Astrocyte (in vitro differentiated cells and primary cell): ENCODE results near the gene SPOCK1. TPM values are rescaled to one million over a fixed set of nuclear protein-coding genes. Genes with fewer than 3 reads are reported as not detected.

Experiments
- DNase-seq: peaks from one replicate; pipeline ENCODE4 v3.0.0-alpha.2; 2010; ENCODE audit warnings: low read depth
- FAIRE-seq: peaks from 2 replicates; lab custom pipeline; 2011; peaks lifted over from hg19 to GRCh38; lab: Jason Lieb, UNC
- H2AFZ ChIP-seq: 2 replicates; pipeline ENCODE4 v1.6.0; 2012; ENCODE audit warnings: low read depth, low read length, inconsistent platforms
- H3K27ac ChIP-seq: 2 replicates; pipeline ENCODE4 v1.5.1; 2011; ENCODE audit warnings: low read depth, low read length, inconsistent platforms
- H3K27me3 ChIP-seq: 2 replicates; pipeline ENCODE4 v1.6.0; 2011; ENCODE audit warnings: low read length, inconsistent platforms; ENCODE audit not compliant: insufficient read depth
- H3K36me3 ChIP-seq: 2 replicates; pipeline ENCODE4 v1.5.1; 2011; ENCODE audit warnings: low read length, inconsistent platforms; ENCODE audit not compliant: insufficient read depth
- H3K4me1 ChIP-seq: 2 replicates; pipeline ENCODE4 v1.5.1; 2011; ENCODE audit warnings: low read length, inconsistent platforms; ENCODE audit not compliant: insufficient read depth
- H3K4me2 ChIP-seq: 2 replicates; pipeline ENCODE4 v1.6.0; 2012; ENCODE audit warnings: low read length, inconsistent platforms
- H3K4me3 ChIP-seq: 2 replicates; pipeline ENCODE4 v1.5.1; 2011; ENCODE audit warnings: low read depth, mild to moderate bottlenecking, low read length, inconsistent platforms; ENCODE audit not compliant: insufficient read depth
- H3K79me2 ChIP-seq: 2 replicates; pipeline ENCODE4 v1.6.0; 2012; ENCODE audit warnings: mild to moderate bottlenecking, low read length, inconsistent platforms; ENCODE audit not compliant: insufficient read depth
- H3K9ac ChIP-seq: 2 replicates; pipeline ENCODE4 v1.6.0; 2012; ENCODE audit warnings: mild to moderate bottlenecking, low read length, inconsistent platforms
- H3K9me3 ChIP-seq: 2 replicates; pipeline ENCODE4 v1.5.1; 2012; ENCODE audit warnings: low read depth, mild to moderate bottlenecking, low read length, inconsistent platforms; ENCODE audit not compliant: insufficient read depth
- H4K20me1 ChIP-seq: 2 replicates; pipeline ENCODE4 v1.6.0; 2012; ENCODE audit warnings: low read length, inconsistent platforms; ENCODE audit not compliant: insufficient read depth
- H3K27ac Mint-ChIP-seq: one replicate; pipeline ENCODE4 v1.8.0; 2021; ENCODE audit warnings: mild to moderate bottlenecking, mixed read lengths; ENCODE audit not compliant: unreplicated experiment
- H3K27me3 Mint-ChIP-seq: one replicate; pipeline ENCODE4 v1.8.0; 2021; ENCODE audit warnings: low read depth, mixed read lengths; ENCODE audit not compliant: unreplicated experiment
- H3K36me3 Mint-ChIP-seq: one replicate; pipeline ENCODE4 v1.8.0; 2021; ENCODE audit warnings: low read depth, mixed read lengths; ENCODE audit not compliant: unreplicated experiment
- H3K4me1 Mint-ChIP-seq: one replicate; pipeline ENCODE4 v1.8.0; 2021; ENCODE audit warnings: low read depth, mixed read lengths; ENCODE audit not compliant: unreplicated experiment
- H3K4me3 Mint-ChIP-seq: one replicate; pipeline ENCODE4 v1.8.0; 2021; ENCODE audit warnings: mild to moderate bottlenecking, moderate library complexity, mixed read lengths; ENCODE audit not compliant: unreplicated experiment
- H3K9me3 Mint-ChIP-seq: one replicate; pipeline ENCODE4 v1.8.0; 2021; ENCODE audit warnings: mild to moderate bottlenecking, mixed read lengths; ENCODE audit not compliant: unreplicated experiment
- CTCF ChIP-seq: IDR thresholded peaks from 2 replicates; pipeline ENCODE4 v1.5.1; 2011; ENCODE audit warnings: low read depth, mild to moderate bottlenecking, inconsistent platforms, low read length, moderate library complexity; ENCODE audit not compliant: insufficient read depth
- EZH2 ChIP-seq: IDR thresholded peaks from 2 replicates; pipeline ENCODE4 v1.6.1; 2012; ENCODE audit warnings: mild to moderate bottlenecking, low read length, inconsistent platforms; ENCODE audit not compliant: insufficient read depth
- total RNA-seq: library from RNA; stranded (reverse); gene quantifications from 2 replicates; pipeline ENCODE4 v1.2.1, GENCODE V29; 2021

SPOCK1 gene
- total RNA-seq, 1 donor from 2014 or later, result 53.5 TPM

- Histone ChIP-seq H3K9me3 (no peaks in the 10 kb centered on the region), H3K9ac (no peak overlapping the region), H3K4me1 (peaks cover 8% of the 10 kb centered on the region), H3K36me3 (no peaks in the 10 kb centered on the region), H2AFZ (no peak overlapping the region), H3K27ac (no peak overlapping the region), H3K4me2 (no peak overlapping the region), H3K27me3 (no peaks in the 10 kb centered on the region), H3K4me3 (no peak overlapping the region), H4K20me1 (peaks cover 39% of the 10 kb centered on the region), H3K79me2 (peaks cover 8% of the 10 kb centered on the region)
- Mint-ChIP-seq H3K27me3 (peaks cover 20% of the 10 kb centered on the region), H3K4me1 (peaks cover 16% of the 10 kb centered on the region), H3K27ac (no peak overlapping the region), H3K9me3 (no peaks in the 10 kb centered on the region), H3K4me3 (no peak overlapping the region), H3K36me3 (no peaks in the 10 kb centered on the region)
- DNase-seq (no peak), FAIRE-seq (no peak)
- no peak for TF ChIP-seq EZH2
- TF ChIP-seq CTCF, result no peak
Observed at GRCh38 chr5:137185193-137185592, 313.9 kb downstream of the SPOCK1 start.

DNA sequence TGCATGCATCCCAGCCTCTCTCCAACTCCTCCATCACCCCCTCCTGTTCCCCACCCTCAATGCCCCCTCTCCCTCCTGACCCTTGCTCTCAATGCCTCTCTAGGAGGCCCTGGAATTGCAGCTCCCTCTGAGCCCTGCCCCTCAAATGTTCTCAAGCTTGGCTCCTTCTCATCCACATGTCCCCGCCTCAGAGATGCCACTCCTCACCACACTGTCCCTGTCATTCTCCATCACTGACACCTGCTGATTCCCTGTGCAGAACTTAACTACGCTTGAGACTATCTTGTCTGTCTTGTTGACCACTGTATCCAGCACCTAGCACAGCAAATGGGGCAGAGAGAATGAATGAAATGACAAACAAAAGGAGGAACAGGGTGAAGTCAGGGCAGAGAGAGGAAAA, 314.4 kb downstream of the SPOCK1 start:
- Histone ChIP-seq H3K4me1 (peaks cover 8% of the 10 kb centered on the region), H3K27me3 (no peaks in the 10 kb centered on the region), H3K9me3 (no peaks in the 10 kb centered on the region), H3K4me3 (no peak overlapping the region), H3K4me2 (no peak overlapping the region), H4K20me1 (peaks cover 43% of the 10 kb centered on the region), H2AFZ (no peak overlapping the region), H3K9ac (no peak overlapping the region), H3K79me2 (peaks cover 8% of the 10 kb centered on the region), H3K27ac (no peak overlapping the region), H3K36me3 (no peaks in the 10 kb centered on the region)
- Mint-ChIP-seq H3K27ac (no peak overlapping the region), H3K27me3 (peaks cover 20% of the 10 kb centered on the region), H3K36me3 (no peaks in the 10 kb centered on the region), H3K9me3 (no peaks in the 10 kb centered on the region), H3K4me3 (no peak overlapping the region), H3K4me1 (peaks cover 16% of the 10 kb centered on the region)
- FAIRE-seq (no peak), DNase-seq (no peak)
- TF ChIP-seq CTCF, result no peak
- TF ChIP-seq EZH2, result no peak

DNA sequence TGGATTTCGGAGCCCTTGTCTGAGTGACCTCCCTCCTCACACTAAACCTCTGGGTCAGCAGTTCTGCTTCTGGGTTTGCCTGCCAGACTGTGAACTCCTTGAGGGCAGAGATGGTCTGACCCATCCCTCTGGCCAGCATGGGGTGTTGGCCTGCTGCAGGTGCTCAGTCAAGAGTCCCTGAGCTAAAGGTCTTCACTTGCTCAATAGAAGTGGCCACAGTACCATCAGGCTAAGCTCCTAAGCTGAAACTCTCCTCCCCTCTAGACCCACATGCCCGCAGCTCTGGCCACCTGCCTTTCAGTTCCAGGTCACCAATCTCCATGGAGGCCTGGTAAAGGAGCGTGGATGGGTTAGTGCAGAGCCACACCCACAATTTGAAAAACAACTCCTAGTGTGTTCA, 316.6 kb downstream of the SPOCK1 start:
- no peaks in the 10 kb centered on the region for H3K9me3 ChIP-seq
- Mint-ChIP-seq H3K4me3 (no peak overlapping the region), H3K4me1 (peaks cover 12% of the 10 kb centered on the region), H3K36me3 (no peaks in the 10 kb centered on the region), H3K27me3 (peaks cover 30% of the 10 kb centered on the region), H3K27ac (no peak overlapping the region), H3K9me3 (no peaks in the 10 kb centered on the region)
- no peak overlapping the region for H3K27ac ChIP-seq
- no peak for FAIRE-seq
- H3K4me2 ChIP-seq, result no peak overlapping the region
- DNase-seq, result no peak
- H4K20me1 ChIP-seq, result peaks cover 62% of the 10 kb centered on the region
- peaks cover 8% of the 10 kb centered on the region for H3K4me1 ChIP-seq
- no peak overlapping the region for H2AFZ ChIP-seq
- H3K36me3 ChIP-seq, result no peaks in the 10 kb centered on the region
- no peak for TF ChIP-seq CTCF
- TF ChIP-seq EZH2, result no peak
- no peaks in the 10 kb centered on the region for H3K27me3 ChIP-seq
- peaks cover 8% of the 10 kb centered on the region for H3K79me2 ChIP-seq
- H3K9ac ChIP-seq, result no peak overlapping the region
- H3K4me3 ChIP-seq, result no peak overlapping the region
